Measurements from ENCODE around the gene OPCML.

DNA sequence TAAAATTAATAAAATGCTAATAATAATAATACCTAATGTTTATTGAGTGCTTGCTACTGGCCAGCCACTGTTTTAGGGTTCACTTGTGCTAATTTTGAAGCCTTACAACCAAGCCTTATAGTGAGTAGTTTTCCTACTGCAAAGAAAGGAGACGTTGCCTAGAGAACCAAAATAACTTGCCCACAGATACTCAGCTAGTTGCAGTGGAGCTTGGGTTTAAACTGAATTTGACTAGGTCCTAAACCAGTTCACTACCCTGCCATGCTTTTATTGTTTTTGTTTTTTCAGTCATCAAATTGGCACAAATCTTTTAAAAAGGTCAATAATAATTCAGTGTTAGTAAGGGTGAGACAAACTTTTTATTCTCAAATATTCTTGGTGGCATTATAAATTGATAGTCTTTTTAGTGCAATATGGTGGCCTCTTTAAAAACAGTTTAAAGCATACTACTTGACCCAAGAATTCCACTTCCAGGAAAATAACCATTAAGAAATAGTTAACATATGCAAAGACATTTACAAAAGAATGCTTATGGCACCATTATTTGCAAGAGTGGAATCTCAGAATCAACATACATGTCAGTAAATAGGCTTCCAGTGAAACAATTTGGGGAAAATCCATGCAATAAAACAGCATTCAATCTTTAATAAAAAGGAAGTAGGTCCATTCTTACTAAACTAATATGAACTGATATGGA is 90.2 kb downstream of the OPCML start:
- TF ChIP-seq CTCF (IDR thresholded peaks at IDR 0.05; ENCODE audit: low read depth, low read length, poor library complexity, severe bottlenecking) (no peak), EZH2phosphoT487 (IDR thresholded peaks at IDR 0.05; ENCODE audit: borderline replicate concordance, low read length) (no peak)

All from DOHH2 (cell line).